ENCODE results near the gene PEX14.

Gene PEX14

DNA sequence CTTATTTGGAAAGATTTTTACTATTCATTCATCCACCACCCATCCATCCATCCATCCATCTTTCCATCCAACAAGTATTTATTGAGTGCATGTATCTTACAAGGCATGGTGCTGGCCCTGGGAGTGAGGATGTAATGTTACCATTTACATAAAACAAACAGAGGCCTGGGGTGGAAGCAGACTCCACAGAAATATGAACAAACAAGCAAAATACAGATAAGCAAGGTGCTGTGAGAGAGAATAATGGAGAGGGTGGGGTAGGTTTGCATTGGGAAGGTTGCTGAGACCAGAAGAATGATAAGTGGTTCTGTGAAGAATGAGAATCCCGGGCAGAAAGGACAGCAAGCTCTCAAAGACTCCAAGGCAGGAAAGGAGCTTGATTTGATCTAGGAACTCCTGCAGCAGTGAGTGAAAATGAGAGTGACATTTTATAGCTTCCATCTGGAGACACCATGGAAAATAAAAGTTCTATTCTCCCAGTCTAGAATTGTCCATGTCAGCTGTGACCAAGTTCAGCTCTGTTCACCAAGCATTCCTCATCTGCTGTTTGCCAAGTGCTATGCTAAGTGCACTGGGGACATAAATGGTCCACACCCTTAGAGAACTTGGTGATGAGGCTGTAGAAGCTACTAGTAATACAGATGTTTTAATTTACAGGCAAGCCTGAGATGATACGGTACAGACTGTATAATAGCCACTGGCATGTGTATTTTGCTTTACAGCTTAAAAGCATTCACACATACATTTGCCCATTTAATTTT is 75.3 kb downstream of the PEX14 start:
- DNase-seq = no peak

DNA sequence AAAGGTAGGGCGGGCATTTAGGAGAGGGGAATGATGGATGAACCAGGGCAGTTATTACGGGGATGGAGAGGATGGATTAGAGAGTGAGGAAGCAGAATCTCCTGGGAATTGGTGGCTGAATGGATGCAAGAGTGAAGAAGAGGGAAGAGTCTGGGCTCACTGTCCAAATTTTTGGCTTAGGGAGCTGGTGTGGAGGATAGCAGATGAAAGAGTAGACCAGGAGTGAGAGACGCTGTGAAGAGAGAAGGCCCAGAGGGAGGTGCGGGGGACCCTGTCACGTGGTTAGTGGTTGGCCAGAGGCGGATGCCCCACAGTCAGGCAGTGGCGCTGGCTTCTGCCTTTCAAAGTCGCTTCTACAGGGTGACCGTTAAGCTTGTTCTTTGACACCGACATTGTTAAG is 78.4 kb downstream of the PEX14 start:
- no peak for DNase-seq

DNA sequence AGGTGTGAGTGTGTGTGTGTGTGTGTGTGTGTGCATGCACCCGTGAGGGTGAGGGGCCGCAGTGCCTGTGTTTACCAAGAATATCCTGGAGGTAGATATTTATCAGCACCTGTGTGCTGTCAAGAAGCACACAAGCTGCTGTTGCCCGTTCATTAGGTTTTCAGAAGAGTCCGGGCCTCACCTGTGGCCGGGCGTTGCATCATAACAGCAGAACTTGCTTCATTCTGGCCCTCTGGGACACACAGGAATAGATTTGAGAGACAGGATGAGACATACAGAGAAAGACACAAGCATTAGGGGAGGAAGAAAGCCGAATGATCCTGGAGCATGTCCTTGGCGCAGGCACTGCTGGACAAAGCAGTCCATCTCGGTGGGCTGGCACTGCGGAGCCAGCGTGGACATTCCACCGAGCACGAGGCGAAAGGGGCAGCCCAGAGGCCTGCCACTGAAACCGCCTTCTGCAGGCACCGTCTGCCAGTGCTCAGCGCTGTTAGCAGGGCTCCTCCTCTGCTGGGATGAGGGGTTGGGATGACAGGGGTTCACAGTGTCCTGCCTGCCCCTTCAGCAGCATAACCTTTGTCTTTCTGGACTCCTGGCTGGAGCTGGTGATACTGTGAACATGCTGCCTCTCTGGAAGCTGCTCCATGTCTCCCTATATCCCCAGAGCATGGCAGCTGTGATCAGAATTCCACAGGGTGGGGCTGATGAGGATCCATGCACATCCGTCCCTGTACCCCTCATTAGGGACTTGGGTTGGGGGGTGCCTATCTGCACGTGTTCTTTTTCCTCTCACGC is 81.1 kb downstream of the PEX14 start:
- no peak for DNase-seq

DNA sequence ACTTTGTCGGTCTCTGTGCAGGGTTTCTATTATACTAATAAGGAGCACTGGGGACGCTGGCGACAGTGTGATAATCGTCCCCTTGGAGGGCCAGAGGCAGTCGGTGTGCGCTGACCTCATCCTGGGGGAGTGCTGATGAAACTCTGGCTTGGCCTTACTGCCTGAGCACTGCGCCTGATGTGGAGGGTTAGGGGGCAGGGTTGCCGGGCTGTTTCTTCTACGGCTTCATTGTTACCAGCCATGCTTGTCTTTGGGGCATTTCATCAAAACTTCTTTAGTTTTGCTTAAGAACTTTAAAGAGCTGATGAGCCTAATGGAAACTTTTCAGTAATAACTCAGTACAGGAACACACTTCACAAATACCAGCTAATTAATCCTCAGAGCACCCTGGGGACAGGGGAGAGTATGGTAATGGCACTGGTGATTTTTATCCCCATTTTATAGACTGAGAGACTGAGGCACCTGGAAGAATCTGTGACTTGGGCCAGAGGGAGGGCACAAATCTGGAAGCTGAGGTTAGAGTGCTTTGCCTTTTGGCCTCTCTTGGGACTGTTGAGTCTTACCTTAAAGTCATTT is 81.8 kb downstream of the PEX14 start:
- no peak for DNase-seq

DNA sequence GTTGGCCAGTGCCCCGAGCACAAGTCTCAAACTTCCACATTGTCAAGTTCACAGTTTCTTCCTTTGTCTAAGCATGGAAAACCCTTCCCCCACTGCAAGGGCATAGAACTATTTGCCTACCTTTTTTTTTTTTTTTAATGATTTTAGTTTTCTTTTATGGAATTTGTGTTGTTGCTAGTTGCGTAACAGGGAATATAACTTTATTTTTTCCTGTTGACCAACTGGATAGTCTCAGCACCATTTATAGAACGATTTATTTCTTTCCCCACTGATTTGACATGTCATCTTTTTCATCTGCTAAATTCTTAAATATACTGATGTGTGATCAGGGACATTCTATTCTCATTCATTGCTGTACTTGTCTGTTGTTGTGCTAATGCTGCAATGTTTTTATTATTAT is 83.0 kb downstream of the PEX14 start:
- no peak for DNase-seq

DNA sequence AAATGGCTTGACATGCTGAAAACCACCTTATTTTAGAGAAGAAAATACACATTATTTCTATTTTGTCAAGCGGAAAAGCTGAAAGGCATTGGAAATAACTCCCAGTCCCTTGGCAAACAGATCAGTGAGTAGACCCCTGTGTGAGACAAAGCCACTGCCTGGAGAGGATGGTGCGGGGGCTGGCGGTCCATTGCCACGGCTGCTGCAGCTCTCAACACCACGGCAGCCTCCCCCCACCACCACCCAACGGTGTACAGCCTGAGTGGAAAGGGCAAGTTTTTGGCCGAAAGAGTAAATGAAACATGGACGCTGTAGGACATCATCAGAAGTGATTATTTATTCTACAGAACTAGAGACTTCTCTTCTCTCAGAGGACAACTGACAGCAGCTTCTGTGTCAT is 84.6 kb downstream of the PEX14 start:
- DNase-seq = no peak

DNA sequence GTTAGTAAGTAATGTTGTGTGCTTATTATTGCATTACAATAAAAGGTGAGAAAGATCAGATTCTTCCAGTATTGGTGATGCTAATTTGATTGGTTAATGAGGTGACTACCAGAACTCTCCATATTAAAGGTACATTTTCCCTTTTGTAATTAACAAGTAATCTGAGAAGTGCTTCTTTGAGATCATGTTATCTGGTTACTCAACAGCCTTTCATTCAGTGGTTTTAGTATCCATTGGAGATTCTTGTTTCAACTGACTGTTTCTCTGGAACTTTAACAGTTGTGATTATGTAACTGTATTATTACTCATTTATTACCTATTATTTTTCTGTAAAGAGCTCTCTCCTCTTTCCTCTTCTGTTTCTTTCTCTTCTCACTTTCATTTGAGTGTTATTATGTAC is 86.7 kb downstream of the PEX14 start:
- no peak for DNase-seq

DNA sequence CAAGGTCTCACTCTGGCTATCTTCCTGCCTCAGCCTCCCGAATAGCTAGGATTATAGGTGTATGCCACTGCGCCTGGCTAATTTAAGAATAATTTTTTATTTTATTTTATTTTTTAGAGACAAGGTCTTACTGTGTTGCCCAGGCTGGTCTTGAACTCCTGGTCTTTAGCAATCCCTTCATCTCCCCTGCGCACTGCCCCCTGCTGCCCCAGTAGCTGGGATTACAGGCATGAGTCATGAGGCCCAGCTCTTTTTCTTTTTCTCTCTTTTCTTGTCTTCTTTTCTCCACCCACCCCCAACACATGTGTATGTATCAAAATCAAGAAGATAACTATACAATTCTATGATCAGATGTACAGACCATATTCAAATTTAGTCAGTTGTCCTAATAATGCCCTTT is 87.2 kb downstream of the PEX14 start:
- DNase-seq = no peak

DNA sequence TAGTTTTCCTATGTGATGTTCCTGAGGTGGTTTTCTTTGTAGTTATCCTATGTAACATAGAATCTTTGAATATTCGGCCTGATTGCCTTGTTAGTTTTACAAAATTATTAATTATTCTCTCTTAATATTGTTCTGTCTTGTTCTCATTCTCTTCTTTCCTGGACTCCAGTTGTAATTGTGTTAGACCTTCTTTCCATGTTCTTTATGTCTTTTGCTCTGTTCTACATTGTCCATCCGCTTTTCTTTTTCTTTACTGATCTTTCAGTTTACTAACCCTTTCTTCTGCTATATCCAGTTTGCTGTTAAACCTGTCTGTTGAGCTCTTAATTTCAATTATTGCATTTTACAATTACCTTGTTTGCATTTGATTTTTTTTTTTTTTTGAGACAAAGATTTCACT is 89.3 kb downstream of the PEX14 start:
- no peak for DNase-seq

DNA sequence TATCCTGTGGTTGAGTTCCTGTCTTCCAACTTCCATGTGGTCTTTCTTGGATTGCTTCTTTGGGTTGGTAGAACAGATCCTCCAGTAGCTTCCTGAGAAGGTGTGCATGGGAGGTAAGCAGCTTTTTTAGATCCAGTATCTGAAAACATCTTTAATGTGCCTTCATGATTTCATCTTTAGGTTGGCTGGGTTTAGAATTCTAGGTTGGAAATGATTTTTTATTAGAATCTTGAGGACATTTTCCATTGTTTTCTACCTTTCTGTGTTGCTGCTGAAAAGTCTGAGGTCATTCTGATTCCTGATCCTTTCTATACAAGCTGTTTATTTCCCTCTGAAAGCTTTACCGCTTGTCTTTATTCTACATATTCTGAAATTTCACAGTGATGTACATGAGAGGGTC is 94.8 kb downstream of the PEX14 start:
- no peak for DNase-seq

DNA sequence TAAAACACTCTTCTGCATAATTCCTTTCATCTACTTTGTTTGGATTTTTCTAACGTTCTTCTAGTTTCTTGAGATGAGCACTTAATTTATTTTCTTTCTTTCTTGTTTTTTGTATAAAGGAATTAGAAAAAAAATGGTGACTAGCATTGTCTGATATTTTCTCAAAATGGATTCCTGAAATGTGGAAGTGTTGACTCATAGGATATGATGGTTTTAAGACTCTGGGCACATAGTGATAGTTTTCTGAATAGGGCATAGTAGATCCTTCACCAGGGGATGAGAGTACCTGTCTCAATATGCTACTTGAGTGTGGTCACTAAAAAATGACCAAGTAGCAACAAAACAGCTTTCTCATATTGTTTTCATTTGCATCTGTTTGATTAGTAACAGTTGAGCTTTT is 100.9 kb downstream of the PEX14 start:
- DNase-seq = no peak

DNA sequence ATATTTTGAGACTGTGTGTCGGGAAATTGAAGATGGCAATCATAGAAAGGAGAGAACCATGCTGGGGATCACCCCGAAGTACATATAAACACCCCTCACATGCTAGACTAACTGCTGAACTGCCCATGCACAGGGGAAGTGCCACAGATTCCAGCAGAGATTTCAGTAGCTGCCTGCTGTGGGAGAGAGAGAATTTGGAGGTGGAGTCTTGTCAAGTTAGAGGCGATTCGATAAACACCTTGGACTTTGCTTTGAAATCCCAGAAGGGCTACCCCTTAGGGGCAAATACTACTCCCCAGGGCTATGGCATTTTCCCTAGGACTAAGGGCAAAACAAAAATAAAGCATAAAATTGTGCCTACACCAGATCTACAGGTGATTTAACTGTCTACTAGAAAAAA is 103.3 kb downstream of the PEX14 start:
- DNase-seq = no peak

DNA sequence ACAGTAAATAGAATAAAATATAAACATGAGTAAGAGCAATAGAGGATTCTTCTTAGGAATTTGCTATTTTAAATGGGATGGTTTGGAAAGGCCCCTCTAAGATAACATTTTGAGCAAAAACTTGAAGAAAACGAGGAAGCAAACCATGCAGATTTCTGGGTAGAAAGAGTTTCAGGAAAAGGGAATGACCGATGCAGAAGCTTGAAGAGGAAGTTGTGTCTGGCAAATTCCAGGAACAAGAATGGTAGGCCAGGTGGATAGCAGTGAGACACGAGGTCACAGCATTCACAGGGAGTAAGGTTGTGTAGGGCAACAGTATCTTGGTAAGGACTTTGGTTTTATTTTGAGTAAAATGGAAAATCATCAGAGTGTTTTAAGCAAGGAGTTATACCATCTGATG is 108.9 kb downstream of the PEX14 start:
- no peak for DNase-seq

DNA sequence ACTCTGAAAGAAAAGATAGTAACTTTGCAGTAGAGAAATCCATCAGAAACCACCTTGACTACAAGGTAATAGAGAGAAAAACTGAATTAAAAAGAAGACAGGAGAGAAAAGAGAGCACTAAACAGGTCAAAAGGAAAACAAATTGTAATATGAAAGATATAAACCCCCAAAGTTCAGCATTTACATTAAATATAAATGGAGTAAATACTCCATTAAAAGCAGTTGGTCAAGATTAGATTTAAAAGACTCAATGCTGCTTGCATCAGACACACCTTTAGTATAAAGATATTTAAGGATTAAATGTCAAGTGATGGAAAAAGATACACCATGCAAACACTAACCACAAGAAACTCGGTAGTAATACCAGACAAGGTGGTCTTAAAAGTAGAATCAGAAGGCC is 110.5 kb downstream of the PEX14 start:
- DNase-seq = no peak

DNA sequence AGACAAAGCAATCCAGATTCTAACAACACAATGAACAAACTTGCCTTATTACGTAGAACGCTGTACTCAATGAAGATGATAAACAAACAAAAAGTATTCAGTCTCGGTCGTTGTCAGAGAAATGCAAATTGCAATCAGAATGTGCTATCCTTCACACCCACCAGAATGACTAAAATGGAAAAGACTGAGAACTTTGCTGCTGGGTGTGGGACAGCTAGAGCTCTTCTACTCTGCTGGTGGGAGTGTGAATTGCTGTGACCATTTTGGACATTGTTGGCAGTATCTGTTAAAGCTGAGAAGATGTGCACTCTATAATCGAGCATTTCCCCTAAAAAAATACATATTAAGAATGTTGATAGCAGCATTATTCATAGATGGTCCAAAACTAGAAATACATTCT is 111.4 kb downstream of the PEX14 start:
- DNase-seq = no peak

DNA sequence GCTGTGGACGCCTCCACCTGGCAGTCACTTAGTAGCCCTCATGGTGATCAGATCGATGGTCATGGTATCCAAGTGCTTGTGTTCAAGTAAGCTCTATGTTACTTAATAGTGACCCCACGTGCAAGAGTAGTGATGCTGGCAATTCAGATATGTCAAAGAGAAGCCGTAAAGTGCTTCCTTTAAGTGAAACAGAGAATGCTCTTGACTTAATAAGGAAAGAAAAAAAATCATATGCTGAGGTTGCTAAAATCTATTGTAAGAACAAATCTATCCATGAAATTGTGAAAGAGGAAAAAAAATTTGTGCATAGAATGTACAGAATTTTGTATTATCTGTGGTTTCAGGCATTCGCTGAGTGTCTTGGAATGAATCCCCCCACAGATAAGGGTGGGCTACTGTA is 113.9 kb downstream of the PEX14 start:
- DNase-seq = no peak

DNA sequence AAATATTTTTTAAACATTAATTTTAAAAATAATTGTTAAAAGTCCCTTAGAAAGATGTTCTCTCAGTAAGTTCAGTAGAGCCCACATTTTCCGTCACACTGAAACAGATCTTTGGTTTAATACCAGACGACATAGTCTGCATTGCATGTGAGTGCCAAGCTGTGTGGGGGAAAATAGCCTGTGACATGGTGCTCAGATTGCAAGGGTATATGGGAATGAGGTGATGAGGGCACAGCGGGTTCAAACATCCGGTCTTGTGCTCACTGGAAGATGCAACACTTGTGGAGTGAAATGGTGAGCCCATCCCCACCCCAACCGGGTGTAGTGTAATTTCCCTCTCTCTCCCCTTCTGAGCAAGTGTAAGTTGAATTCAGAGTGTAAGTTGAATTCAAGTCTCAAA is 114.3 kb downstream of the PEX14 start:
- DNase-seq = no peak

DNA sequence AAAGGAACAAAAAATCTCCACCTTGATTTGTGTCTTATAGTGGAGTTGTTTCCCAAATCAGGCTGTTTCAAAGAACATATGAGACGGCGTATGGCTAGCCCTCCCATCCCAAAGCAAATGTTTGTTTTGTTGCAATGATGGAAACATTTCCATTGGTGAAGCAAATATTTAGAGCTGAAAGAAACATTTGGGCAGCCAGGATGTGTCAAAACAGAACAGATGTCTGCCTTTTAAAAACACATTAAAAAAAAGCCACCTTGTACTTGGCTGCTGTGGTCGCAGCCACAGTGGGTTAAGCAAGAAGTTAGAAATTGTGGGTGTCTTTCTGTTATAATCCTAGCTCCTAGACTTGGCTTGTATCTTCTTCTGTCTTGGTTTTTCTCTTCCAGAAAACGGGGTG is 116.3 kb downstream of the PEX14 start:
- DNase-seq = no peak

DNA sequence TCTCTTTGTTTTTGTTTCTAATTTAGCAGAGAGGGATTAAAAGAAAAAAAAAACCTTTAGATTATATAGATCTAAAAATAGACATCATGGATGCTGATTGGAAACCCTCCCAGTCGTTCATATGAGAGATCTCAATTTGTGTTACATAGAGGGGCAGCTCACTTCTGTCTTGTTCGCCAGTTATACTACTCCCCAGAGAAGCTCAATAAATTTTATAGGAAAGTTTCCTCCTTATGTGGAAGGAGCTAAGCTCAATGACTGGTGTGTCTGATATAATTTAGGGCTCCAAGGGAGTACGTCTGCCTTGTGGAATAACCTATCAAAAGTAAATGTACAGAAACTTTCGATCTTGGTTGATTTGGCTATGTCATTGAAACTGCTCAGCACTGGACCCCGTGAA is 117.6 kb downstream of the PEX14 start:
- no peak for DNase-seq

DNA sequence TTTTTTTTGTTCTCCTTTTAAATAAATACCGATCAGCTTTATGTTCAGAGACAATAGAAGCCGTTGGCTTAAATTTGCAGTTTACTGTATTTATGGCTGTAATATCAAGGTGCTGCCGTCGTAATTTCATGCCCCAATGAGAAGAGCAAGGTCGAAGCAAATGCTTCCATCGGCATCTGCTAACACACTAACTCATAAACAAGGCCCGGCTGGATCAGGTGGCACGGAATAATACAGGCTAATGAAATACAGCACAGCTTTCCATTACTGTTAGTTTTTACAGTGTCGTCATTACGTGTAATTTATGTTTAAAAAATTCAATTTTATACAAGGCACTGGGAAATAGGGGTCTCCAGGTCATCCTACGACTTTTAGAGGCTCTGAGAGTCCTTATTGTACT is 119.0 kb downstream of the PEX14 start:
- DNase-seq = no peak

DNA sequence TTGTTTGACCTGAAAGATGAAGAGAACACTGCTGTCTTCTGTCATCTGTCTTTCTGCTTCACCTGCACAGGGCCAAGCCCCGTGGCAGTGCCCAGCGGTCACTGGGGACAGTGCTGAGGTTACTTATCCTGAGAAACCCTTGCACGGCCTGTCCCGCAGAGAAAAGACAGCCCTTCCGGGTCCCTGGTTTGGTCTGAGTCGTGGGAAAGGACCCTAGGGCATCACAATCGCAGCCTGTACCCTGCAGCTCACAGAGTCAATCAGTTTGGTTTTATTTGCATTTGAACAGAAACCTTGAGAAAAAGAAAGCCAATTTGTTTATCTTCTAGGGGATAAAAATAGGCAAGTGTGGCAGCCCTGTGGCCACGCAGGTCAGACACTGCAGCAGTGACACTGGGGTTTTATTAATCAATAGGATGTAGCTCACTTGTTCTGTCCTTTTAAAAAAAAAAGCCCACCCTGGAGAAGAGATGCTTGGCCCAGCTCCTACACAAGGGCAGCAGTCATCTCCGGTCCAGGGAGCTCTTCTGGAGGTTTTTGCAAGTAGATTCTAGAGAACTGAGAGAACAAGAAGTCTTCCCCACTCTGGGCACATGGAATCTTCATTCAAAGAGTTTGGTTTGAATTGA is 120.0 kb downstream of the PEX14 start:
- DNase-seq = no peak

DNA sequence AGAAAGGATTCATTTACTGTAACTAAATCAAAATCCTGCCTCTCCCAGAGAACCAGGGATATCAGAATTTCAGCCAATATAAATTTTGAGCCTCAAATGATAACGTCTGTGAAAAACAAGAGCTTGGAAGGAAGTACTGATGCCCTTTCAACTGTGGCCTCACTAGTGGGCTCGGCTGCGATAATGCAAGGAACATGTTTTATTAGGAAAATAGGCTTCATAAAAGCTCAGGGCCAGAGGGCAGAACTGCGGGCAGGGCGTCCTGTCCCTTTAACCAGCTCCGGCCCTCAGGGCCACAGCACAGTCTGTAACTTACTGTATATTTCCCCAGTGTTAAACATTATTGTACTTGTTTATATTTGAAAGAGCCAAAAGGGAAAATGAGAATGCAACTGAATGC is 122.0 kb downstream of the PEX14 start:
- DNase-seq = no peak

DNA sequence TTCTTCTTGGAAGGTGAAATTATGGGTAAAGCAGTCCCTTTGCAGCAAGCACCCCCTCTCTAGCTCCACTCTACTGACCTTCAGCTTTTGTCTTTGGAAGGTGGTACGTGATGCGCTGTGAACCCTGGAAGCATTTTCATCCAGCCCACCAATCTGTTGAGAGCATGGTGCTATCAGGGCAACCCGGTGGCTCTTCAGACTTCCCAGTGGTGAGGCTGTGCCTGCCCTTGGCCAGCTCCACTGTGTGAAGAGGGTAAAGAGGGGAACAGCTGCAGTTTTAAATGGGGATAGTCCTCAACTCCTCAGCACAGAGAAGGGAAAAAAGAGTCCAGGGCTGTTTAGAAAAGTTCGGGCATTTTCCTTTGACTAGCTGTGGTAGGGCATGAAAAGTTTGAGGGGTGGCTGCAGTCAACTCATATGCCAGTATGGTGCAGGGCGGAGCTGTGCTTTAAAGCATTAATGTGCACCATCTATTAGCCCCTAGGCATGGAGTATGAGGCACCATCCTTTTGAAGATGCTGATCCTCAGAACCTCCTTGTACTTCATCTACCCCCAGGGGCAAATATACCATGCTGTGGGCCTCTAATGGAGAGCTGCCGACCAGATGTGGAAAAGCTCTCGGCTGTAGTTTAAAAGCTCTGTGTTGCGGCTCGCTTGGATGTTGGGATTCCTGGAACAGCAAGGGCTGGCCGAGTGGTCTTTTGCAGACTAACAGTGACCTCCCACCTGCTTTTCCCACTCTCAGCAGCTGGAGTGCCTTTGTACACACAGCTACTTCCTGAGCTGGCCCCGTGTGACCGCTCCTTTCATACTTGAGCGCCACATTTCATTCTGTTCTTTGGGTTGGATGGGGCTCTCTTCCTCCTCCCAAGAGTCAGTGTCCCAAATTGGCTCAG is 123.0 kb downstream of the PEX14 start:
- peak; percentile 75 for DNase-seq
